ENCODE results near the gene ARID3A. TPM values are rescaled to one million over a fixed set of nuclear protein-coding genes. Genes with fewer than 3 reads are reported as not detected.

ARID3A gene
- total and polyA plus RNA-seq, 2 of the 8 experiments (the other 6 are each of a cell fraction or from before 2014, with no cell fraction given), result 40.5 to 77.4 TPM

GRCh38 chr19:948842-949496 is 23.1 kb downstream of the ARID3A start:
- H3K23me2 ChIP-seq (ENCODE audit: low read depth, low read length), result no peaks in the 10 kb centered on the region; the same call in 1 of the 2 replicates
- H3K36me3 ChIP-seq (ENCODE audit: control insufficient read depth in 2 of 4, insufficient read depth in 4 of 4, low read length in 3 of 4), result peaks cover 0 to 3% (median 1%) of the 10 kb centered on the region in 4 experiments; a peak in 1 of 8 replicates
- no peaks in the 10 kb centered on the region for H3K27me3 ChIP-seq (replicated peaks in 1 of 4; ENCODE audit: control insufficient read depth in 3 of 4, extremely low read depth in 1 of 4, insufficient read depth in 3 of 4, low read length in 3 of 4)
- no peak overlapping the region for H4K91ac ChIP-seq (replicated peaks; ENCODE audit: insufficient read length, low read length)
- no peak overlapping the region for H3K4me2 ChIP-seq (ENCODE audit: insufficient read depth in 1 of 2, low read depth in 2 of 2, low read length in 2 of 2)
- CTCF ChIA-PET (ENCODE audit: partially characterized antibody), result interaction anchor here (0.9 to 1.0 kb wide), 2 partner anchors 22 to 25 kb away, joined by 3 to 4 read pairs; no protein-coding TSS in a partner anchor
- H2BK15ac ChIP-seq (ENCODE audit: low read length), result no peak overlapping the region
- no peak overlapping the region for H2BK20ac ChIP-seq (ENCODE audit: low read length)
- POLR2A ChIA-PET (ENCODE audit: partially characterized antibody), result interaction anchor here (1.0 kb wide), 1 partner anchor 9 kb away, joined by 4 read pairs; no protein-coding TSS in a partner anchor
- H2AFZ ChIP-seq (ENCODE audit: low read length), result no peak overlapping the region
- no peak overlapping the region for H3K18ac ChIP-seq (ENCODE audit: extremely low read depth, low read length)
- H3K9me3 ChIP-seq (ENCODE audit: insufficient read depth in 2 of 2, low read depth in 1 of 2, low read length in 1 of 2), result no peaks in the 10 kb centered on the region
- H4K8ac ChIP-seq (ENCODE audit: extremely low read depth, insufficient read depth, low read length), result no peak overlapping the region
- no peak overlapping the region for H2BK5ac ChIP-seq (ENCODE audit: low read depth, low read length)
- no peak overlapping the region for H3K4ac ChIP-seq (replicated peaks; ENCODE audit: insufficient read length, low read depth, low read length)
- no peak overlapping the region for H4K5ac ChIP-seq (ENCODE audit: insufficient read length, low read depth, low read length)
- peaks cover 0 to 14% (median 8%) of the 10 kb centered on the region in 4 experiments; a peak in 6 of 7 replicates for H3K4me1 ChIP-seq (replicated peaks in 1 of 4; ENCODE audit: control insufficient read depth in 3 of 4, insufficient read depth in 4 of 4, low read length in 3 of 4)
- H3K9ac ChIP-seq (replicated peaks in 1 of 4; ENCODE audit: extremely low read depth in 1 of 4, low read depth in 3 of 4, low read length in 3 of 4), result no peak overlapping the region
- H3K79me2 ChIP-seq (ENCODE audit: control insufficient read depth in 1 of 2, insufficient read depth in 2 of 2, low read length in 2 of 2), result peaks cover 0 to 12% of the 10 kb centered on the region in 2 experiments; a peak in 2 of 4 replicates
- DNase-seq (ENCODE audit: low read depth in 1 of 2, low spot score in 2 of 2) (no peak), FAIRE-seq (no peak)
- H3K56ac ChIP-seq (replicated peaks; ENCODE audit: insufficient read length, low read depth, low read length), result no peak overlapping the region
- H3K4me3 ChIP-seq (ENCODE audit: extremely low read depth in 1 of 4, insufficient read depth in 2 of 4, low read depth in 3 of 4, low read length in 4 of 4), result no peak overlapping the region
- H3K79me1 ChIP-seq (ENCODE audit: low read depth, low read length), result peaks cover 15% of the 10 kb centered on the region
- no peak overlapping the region for H3K14ac ChIP-seq (ENCODE audit: insufficient read length)
- H2AK5ac ChIP-seq (ENCODE audit: low read depth, low read length), result no peak overlapping the region
- no peak overlapping the region for H3K27ac ChIP-seq (ENCODE audit: low read depth, low read length)
- peaks cover 0 to 15% of the 10 kb centered on the region in 2 experiments for H4K20me1 ChIP-seq (replicated peaks in 1 of 2; ENCODE audit: control insufficient read depth in 1 of 2, insufficient read depth in 2 of 2, low read length in 2 of 2)
- no peak overlapping the region for H2BK12ac ChIP-seq (ENCODE audit: low read depth, low read length)
- WGBS, 2 experiments (ENCODE audit: extremely low coverage in 1 of 2, insufficient coverage in 1 of 2, insufficient read length in 1 of 2, insufficient replicate concordance in 2 of 2, low coverage in 1 of 2, low lambda C conversion rate in 2 of 2, missing lambda C conversion rate in 1 of 2), result 92% methylated on average over 16 of the region's 25 CpGs; no CpG with 5 or more reads in 1 of the 2 experiments
- no peak overlapping the region for H3K23ac ChIP-seq (ENCODE audit: insufficient read length)
- H2BK120ac ChIP-seq (replicated peaks; ENCODE audit: low read depth, low read length), result no peak overlapping the region
- TF ChIP-seq SRF (IDR thresholded peaks at IDR 0.05; ENCODE audit: low read depth, low read length) (no peak), POU5F1 (IDR thresholded peaks at IDR 0.05; ENCODE audit: low read depth, low read length) (no peak), E2F6 (IDR thresholded peaks at IDR 0.05) (no peak), ATF3 (IDR thresholded peaks at IDR 0.05; ENCODE audit: insufficient read depth, low read depth, low read length) (no peak), TCF12 (IDR thresholded peaks at IDR 0.05; ENCODE audit: low read depth, low read length) (no peak), BRCA1 (IDR thresholded peaks at IDR 0.05; ENCODE audit: low read depth, low read length) (no peak), KDM1A (IDR thresholded peaks at IDR 0.05; ENCODE audit: borderline replicate concordance, low read length) (no peak), CBX5 (IDR thresholded peaks at IDR 0.05; ENCODE audit: low read depth, low read length) (no peak), RXRA (IDR thresholded peaks at IDR 0.05; ENCODE audit: insufficient read depth, low read depth, low read length) (no peak)
- TF ChIP-seq, protein P1, sequence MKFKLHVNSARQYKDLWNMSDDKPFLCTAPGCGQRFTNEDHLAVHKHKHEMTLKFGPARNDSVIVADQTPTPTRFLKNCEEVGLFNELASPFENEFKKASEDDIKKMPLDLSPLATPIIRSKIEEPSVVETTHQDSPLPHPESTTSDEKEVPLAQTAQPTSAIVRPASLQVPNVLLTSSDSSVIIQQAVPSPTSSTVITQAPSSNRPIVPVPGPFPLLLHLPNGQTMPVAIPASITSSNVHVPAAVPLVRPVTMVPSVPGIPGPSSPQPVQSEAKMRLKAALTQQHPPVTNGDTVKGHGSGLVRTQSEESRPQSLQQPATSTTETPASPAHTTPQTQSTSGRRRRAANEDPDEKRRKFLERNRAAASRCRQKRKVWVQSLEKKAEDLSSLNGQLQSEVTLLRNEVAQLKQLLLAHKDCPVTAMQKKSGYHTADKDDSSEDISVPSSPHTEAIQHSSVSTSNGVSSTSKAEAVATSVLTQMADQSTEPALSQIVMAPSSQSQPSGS (IDR thresholded peaks at IDR 0.05; ENCODE audit: low read length), result no peak
